Type B pancreatic cell (in vitro differentiated cells): Measurements from ENCODE around the gene NCCRP1. TPM values are rescaled to one million over a fixed set of nuclear protein-coding genes. Genes with fewer than 3 reads are reported as not detected.

Experiments
- DNase-seq: peaks from one replicate; pipeline ENCODE4 v3.0.0; 2021; ENCODE audit warnings: mixed read lengths; ENCODE audit not compliant: unreplicated experiment; ENCODE audit errors: extremely low spot score
- H3K27ac Mint-ChIP-seq: 2 replicates; pipeline ENCODE4 v1.8.0; 2021; ENCODE audit warnings: mild to moderate bottlenecking, mixed read lengths
- H3K27me3 Mint-ChIP-seq: 2 replicates; pipeline ENCODE4 v1.8.0; 2021; ENCODE audit warnings: mixed read lengths
- H3K36me3 Mint-ChIP-seq: 2 replicates; pipeline ENCODE4 v1.8.0; 2021; ENCODE audit warnings: mixed read lengths
- H3K4me1 Mint-ChIP-seq: one replicate; pipeline ENCODE4 v1.8.0; 2021; ENCODE audit warnings: mixed read lengths; ENCODE audit not compliant: unreplicated experiment
- H3K4me3 Mint-ChIP-seq: 2 replicates; pipeline ENCODE4 v1.8.0; 2021; ENCODE audit warnings: mild to moderate bottlenecking, mixed read lengths
- H3K9me3 Mint-ChIP-seq: 2 replicates; pipeline ENCODE4 v1.8.0; 2021; ENCODE audit warnings: mixed read lengths
- total RNA-seq: library from RNA; stranded (reverse); gene quantifications from 2 replicates; pipeline ENCODE4 v1.2.1, GENCODE V29; 2021; ENCODE audit warnings: low replicate concordance
- TF ChIP-seq, protein P1 (sequence below): fragments of 200-600 bp; sonication (generic); conservative IDR thresholded peaks from 2 replicates; pipeline ENCODE4 v1.5.0; 2021; ENCODE audit warnings: antibody characterized with exemption, mild to moderate bottlenecking

Gene NCCRP1
- total RNA-seq, 1 donor from 2014 or later = 19.0 TPM

DNA sequence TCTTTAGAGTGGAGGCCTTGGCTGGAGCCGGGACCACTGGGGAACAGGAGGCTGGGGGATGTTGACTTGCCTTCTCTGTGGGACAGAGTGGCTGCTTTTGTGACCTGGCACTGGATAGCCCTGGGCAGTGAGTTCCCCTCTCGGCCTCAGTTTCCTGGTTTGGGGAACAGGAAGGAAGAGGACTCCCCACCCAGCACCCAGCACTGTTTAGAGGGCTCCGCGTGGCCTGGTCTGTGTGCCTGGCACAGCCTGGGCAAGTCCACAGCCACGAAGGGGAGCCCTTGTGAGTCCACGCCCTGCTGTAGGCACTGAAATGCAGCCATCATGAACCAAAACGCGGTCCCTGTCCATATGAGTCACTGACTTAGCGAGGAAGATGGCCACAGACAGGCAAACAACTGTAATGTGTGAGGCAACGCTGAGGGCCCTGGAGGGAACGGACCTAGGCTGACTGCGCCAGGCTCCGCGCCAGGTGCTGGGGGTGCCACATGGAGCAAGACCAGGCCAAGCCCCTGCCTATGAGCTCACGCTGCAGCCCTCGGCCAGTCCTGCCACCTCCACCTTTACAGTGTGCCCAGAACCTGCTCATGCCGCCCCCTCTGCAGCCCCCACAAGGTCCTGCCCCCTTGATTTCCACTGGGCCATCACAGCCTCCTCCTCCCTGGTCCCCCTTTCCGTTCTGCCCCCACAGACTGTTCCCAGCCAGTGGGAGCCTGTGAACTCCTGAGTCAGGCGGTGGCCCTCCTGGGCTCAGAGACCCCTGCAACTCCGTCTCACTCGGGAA, 35.7 kb upstream of the NCCRP1 start:
- TF ChIP-seq, protein P1, sequence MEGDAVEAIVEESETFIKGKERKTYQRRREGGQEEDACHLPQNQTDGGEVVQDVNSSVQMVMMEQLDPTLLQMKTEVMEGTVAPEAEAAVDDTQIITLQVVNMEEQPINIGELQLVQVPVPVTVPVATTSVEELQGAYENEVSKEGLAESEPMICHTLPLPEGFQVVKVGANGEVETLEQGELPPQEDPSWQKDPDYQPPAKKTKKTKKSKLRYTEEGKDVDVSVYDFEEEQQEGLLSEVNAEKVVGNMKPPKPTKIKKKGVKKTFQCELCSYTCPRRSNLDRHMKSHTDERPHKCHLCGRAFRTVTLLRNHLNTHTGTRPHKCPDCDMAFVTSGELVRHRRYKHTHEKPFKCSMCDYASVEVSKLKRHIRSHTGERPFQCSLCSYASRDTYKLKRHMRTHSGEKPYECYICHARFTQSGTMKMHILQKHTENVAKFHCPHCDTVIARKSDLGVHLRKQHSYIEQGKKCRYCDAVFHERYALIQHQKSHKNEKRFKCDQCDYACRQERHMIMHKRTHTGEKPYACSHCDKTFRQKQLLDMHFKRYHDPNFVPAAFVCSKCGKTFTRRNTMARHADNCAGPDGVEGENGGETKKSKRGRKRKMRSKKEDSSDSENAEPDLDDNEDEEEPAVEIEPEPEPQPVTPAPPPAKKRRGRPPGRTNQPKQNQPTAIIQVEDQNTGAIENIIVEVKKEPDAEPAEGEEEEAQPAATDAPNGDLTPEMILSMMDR = no peak
- Mint-ChIP-seq H3K27me3 (no peaks in the 10 kb centered on the region), H3K27ac (peak overlapping the region; percentile 57), H3K4me3 (no peak overlapping the region), H3K9me3 (no peaks in the 10 kb centered on the region), H3K4me1 (peaks cover 48% of the 10 kb centered on the region), H3K36me3 (no peaks in the 10 kb centered on the region)
- no peak for DNase-seq

DNA sequence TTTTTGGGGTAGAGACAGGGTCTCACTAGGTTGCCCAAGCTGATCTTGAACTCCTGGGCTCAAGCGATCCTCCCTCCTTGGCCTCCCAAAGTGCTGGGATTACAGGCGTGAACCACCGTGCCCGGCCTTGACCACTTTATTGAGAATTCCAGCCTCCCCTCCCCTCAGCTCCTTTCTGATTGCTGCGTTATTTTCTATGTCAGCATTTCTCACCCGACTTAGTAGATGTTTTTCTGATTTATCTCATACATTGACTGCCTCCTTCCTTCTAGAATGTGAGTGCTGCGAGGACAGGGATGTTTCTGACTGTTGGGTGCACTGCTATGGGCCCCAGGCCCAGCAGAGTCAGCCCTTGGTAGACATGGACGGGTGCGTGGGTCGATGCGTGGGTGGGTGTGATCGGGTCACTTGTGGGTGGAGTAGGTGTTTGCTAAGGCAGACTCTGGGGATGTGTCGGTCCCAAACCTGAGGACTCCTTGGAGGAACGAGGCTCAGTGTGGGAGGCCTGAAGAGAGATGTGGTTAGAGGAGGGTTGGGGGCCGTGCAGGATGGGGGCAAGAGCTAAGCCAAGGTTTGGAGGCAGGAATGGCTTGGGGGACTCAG, 34.2 kb upstream of the NCCRP1 start:
- no peak for DNase-seq
- peaks cover 41% of the 10 kb centered on the region for H3K4me1 Mint-ChIP-seq
- no peaks in the 10 kb centered on the region for H3K9me3 Mint-ChIP-seq
- peak overlapping the region; percentile 76 for H3K27ac Mint-ChIP-seq
- TF ChIP-seq, protein P1 = no peak
- no peaks in the 10 kb centered on the region for H3K27me3 Mint-ChIP-seq
- H3K36me3 Mint-ChIP-seq = no peaks in the 10 kb centered on the region
- peak overlapping the region; percentile 38 for H3K4me3 Mint-ChIP-seq

DNA sequence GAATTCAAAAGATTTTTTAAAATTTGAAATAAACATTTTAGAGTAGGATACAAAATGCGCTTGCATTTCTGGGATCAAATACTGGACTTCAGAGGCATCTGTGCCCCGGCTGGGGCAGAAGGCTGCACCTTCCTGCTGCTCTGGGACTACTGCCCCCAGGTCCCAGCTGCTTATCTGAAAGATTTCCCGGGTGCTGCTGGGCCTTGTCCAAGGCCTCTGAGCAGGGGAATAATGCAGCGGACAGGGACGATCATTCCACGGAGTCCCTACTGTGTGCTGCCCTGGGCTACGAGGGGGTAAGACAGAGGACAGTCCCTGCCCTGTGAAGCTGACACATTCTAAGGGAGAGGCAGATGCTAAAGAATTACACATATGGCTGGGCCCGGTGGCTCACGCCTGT, 33.1 kb upstream of the NCCRP1 start:
- no peaks in the 10 kb centered on the region for H3K27me3 Mint-ChIP-seq
- no peaks in the 10 kb centered on the region for H3K36me3 Mint-ChIP-seq
- TF ChIP-seq, protein P1 = no peak
- H3K4me1 Mint-ChIP-seq = peaks cover 34% of the 10 kb centered on the region
- H3K9me3 Mint-ChIP-seq = no peaks in the 10 kb centered on the region
- peak overlapping the region; percentile 46 for H3K27ac Mint-ChIP-seq
- H3K4me3 Mint-ChIP-seq = no peak overlapping the region
- DNase-seq = no peak

DNA sequence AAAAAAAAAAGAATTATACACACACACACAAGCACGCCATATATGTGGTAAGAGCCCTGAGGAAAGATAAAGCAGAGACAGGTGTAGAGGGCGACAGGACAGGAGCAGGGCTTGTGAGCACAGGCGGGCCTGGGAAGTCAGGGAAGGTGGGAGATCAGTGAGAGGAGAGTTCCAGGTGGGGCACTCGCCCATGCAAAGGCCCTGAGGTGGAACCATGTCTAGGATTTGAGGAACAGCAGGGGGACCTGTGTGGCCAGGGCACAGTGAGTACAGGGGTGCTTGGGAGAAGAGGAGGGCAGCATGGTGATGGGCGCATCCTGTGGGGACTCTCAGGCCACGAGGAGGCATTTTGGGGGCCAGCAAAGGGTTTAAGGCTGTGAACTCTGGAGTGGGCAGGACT, 32.5 kb upstream of the NCCRP1 start:
- Mint-ChIP-seq H3K27me3 (no peaks in the 10 kb centered on the region), H3K9me3 (no peaks in the 10 kb centered on the region), H3K36me3 (no peaks in the 10 kb centered on the region), H3K4me3 (peak overlapping the region; percentile 45), H3K4me1 (peaks cover 33% of the 10 kb centered on the region), H3K27ac (no peak overlapping the region)
- DNase-seq = no peak
- TF ChIP-seq, protein P1 = no peak

DNA sequence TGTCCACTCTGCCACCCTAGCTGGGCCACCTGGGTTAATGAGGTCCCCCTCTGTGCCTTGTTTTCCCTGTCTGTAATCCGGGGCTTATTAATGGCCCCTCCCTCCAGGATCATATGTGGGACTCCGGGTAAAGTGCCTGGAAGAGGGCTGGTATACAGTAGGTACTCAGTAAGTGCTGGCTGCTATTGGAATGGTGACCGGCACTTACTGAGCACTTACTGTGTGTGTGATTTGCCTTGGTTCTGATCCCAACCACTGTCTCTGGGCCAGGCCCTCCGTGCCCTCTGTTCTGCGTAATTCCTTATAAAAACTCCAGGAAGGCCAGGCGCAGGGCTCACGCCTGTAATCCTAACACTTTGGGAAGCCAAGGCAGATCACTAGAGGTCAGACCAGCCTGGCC, 30.9 kb upstream of the NCCRP1 start:
- no peak for DNase-seq
- no peak overlapping the region for H3K27ac Mint-ChIP-seq
- TF ChIP-seq, protein P1 = no peak

More for the DNA sequence above, 30.9 kb upstream of the NCCRP1 start:
- H3K36me3 Mint-ChIP-seq = no peaks in the 10 kb centered on the region
- peaks cover 25% of the 10 kb centered on the region for H3K4me1 Mint-ChIP-seq
- no peaks in the 10 kb centered on the region for H3K9me3 Mint-ChIP-seq
- no peak overlapping the region for H3K4me3 Mint-ChIP-seq
- H3K27me3 Mint-ChIP-seq = no peaks in the 10 kb centered on the region
